Endodermal cell (in vitro differentiated cells): Measurements from ENCODE around the gene PTRH2. TPM values are rescaled to one million over a fixed set of nuclear protein-coding genes. Genes with fewer than 3 reads are reported as not detected.

Experiments
- DNase-seq: peaks from one replicate; pipeline ENCODE4 v3.0.0-alpha.2; 2017
- H3K27ac ChIP-seq: 2 replicates; pipeline ENCODE4 v1.5.1; 2013; ENCODE audit warnings: mild to moderate bottlenecking, low read depth, low read length, moderate library complexity
- H3K27me3 ChIP-seq: 2 replicates; pipeline ENCODE4 v1.6.1; 2013; ENCODE audit warnings: mild to moderate bottlenecking, low read length, moderate library complexity; ENCODE audit not compliant: insufficient read depth, control insufficient read depth, poor library complexity, severe bottlenecking
- H3K36me3 ChIP-seq: 2 replicates; pipeline ENCODE4 v1.7.0; 2013; ENCODE audit warnings: mild to moderate bottlenecking, low read length, moderate library complexity; ENCODE audit not compliant: control insufficient read depth, insufficient read depth
- H3K4me1 ChIP-seq: one replicate; pipeline ENCODE4 v1.7.0; 2013; ENCODE audit warnings: low read length; ENCODE audit not compliant: control insufficient read depth, insufficient read depth
- H3K4me3 ChIP-seq: 2 replicates; pipeline ENCODE4 v1.5.1; 2013; ENCODE audit warnings: mild to moderate bottlenecking, low read length, moderate library complexity
- H3K9ac ChIP-seq: 2 replicates; pipeline ENCODE4 v1.6.1; 2013; ENCODE audit warnings: mild to moderate bottlenecking, low read length, moderate library complexity; ENCODE audit not compliant: poor library complexity, severe bottlenecking; ENCODE audit errors: extremely low read depth
- H3K9me3 ChIP-seq: 2 replicates; pipeline ENCODE4 v1.6.1; 2013; ENCODE audit warnings: mild to moderate bottlenecking, low read length, moderate library complexity; ENCODE audit not compliant: control insufficient read depth
- H3K27ac Mint-ChIP-seq: 2 replicates; pipeline ENCODE4 v1.8.0; 2020; ENCODE audit warnings: mixed read lengths
- H3K27me3 Mint-ChIP-seq: 2 replicates; pipeline ENCODE4 v1.8.0; 2021; ENCODE audit warnings: mild to moderate bottlenecking, mixed read lengths; ENCODE audit not compliant: insufficient read depth
- H3K36me3 Mint-ChIP-seq: 2 replicates; pipeline ENCODE4 v1.8.0; 2020; ENCODE audit warnings: low read depth, mixed read lengths
- H3K4me1 Mint-ChIP-seq: 2 replicates; pipeline ENCODE4 v1.8.0; 2020; ENCODE audit warnings: mixed read lengths
- H3K4me3 Mint-ChIP-seq: 2 replicates; pipeline ENCODE4 v1.8.0; 2020; ENCODE audit warnings: mild to moderate bottlenecking, moderate library complexity, mixed read lengths
- H3K9me3 Mint-ChIP-seq: 2 replicates; pipeline ENCODE4 v1.8.0; 2020; ENCODE audit warnings: mild to moderate bottlenecking, mixed read lengths
- CTCF ChIP-seq: fragments of 200-600 bp; sonication (generic); conservative IDR thresholded peaks from 2 replicates; pipeline ENCODE4 v1.5.0; 2021; ENCODE audit warnings: antibody characterized with exemption, mild to moderate bottlenecking
- WGBS, 2 experiments: methylation state at CpG; one replicate each; pipeline versions ENCODE4 v1.1.5 to v1.1.7; 2013; ENCODE audit warnings: missing lambda C conversion rate in 2 of 2, mixed read lengths in 1 of 2; ENCODE audit not compliant: insufficient coverage in 1 of 2, insufficient read length in 1 of 2; 5-methylcytosine and 5-hydroxymethylcytosine counted together
- total RNA-seq, 2 donors: library from RNA; stranded (reverse); fragmentation: NEBNext Ultra II Directional in 1 of 2; extraction: Animal tissue kit (Norgen Biotek cat#: 25700) in 1 of 2; gene quantifications; 2 replicates in 1 of 2; 3 replicates in 1 of 2; pipeline ENCODE4 v1.2.1, GENCODE V29; 2021

Gene PTRH2
- total RNA-seq, 2 donors from 2014 or later, result 21.6 to 23.6 TPM

GRCh38 chr17:59698143-59698542, 9.1 kb downstream of the PTRH2 start:
- WGBS, 2 experiments, result 91 to 96% methylated on average over 3 to 4 of the region's 4 CpGs
- TF ChIP-seq CTCF, result no peak
- Mint-ChIP-seq H3K36me3 (peaks cover 66% of the 10 kb centered on the region), H3K27ac (no peak overlapping the region), H3K4me1 (peaks cover 2% of the 10 kb centered on the region), H3K4me3 (no peak overlapping the region), H3K27me3 (no peaks in the 10 kb centered on the region), H3K9me3 (no peaks in the 10 kb centered on the region)
- H3K36me3 ChIP-seq, result peaks cover 92% of the 10 kb centered on the region
- no peak overlapping the region for H3K4me3 ChIP-seq
- no peaks in the 10 kb centered on the region for H3K4me1 ChIP-seq
- no peak overlapping the region for H3K27ac ChIP-seq
- H3K27me3 ChIP-seq, result no peaks in the 10 kb centered on the region
- no peak overlapping the region for H3K9ac ChIP-seq
- no peak for DNase-seq
- H3K9me3 ChIP-seq, result no peaks in the 10 kb centered on the region

- Mint-ChIP-seq H3K4me3 (no peak overlapping the region), H3K9me3 (no peaks in the 10 kb centered on the region), H3K27me3 (no peaks in the 10 kb centered on the region), H3K36me3 (peaks cover 66% of the 10 kb centered on the region), H3K27ac (no peak overlapping the region), H3K4me1 (peaks cover 2% of the 10 kb centered on the region)
- H3K4me1 ChIP-seq, result no peaks in the 10 kb centered on the region
- no peak for TF ChIP-seq CTCF
- peaks cover 94% of the 10 kb centered on the region for H3K36me3 ChIP-seq
- H3K4me3 ChIP-seq, result no peak overlapping the region
- H3K9ac ChIP-seq, result no peak overlapping the region
- 90 to 100% methylated on average over 1 to 2 of the region's 2 CpGs for WGBS, 2 experiments
- no peaks in the 10 kb centered on the region for H3K27me3 ChIP-seq
- no peaks in the 10 kb centered on the region for H3K9me3 ChIP-seq
- H3K27ac ChIP-seq, result no peak overlapping the region
- no peak for DNase-seq
These were observed 10.4 kb downstream of the PTRH2 start for GRCh38 chr17:59696682-59697277.

GRCh38 chr17:59695945-59696681, 11.1 kb downstream of the PTRH2 start:
- H3K9me3 ChIP-seq, result no peaks in the 10 kb centered on the region
- no peaks in the 10 kb centered on the region for H3K27me3 ChIP-seq
- Mint-ChIP-seq H3K27ac (no peak overlapping the region), H3K9me3 (no peaks in the 10 kb centered on the region), H3K4me1 (peaks cover 2% of the 10 kb centered on the region), H3K4me3 (no peak overlapping the region), H3K27me3 (no peaks in the 10 kb centered on the region), H3K36me3 (peaks cover 70% of the 10 kb centered on the region)
- WGBS, 2 experiments, result 96% methylated on average over 3 of the region's 3 CpGs
- no peak for DNase-seq
- H3K4me3 ChIP-seq, result no peak overlapping the region
- H3K27ac ChIP-seq, result no peak overlapping the region
- no peaks in the 10 kb centered on the region for H3K4me1 ChIP-seq
- no peak overlapping the region for H3K9ac ChIP-seq
- H3K36me3 ChIP-seq, result peaks cover 94% of the 10 kb centered on the region
- no peak for TF ChIP-seq CTCF
